Measurements from ENCODE around the gene ATP5F1E. TPM values are rescaled to one million over a fixed set of nuclear protein-coding genes. Genes with fewer than 3 reads are reported as not detected.

Gene ATP5F1E
- total RNA-seq, 4 donors from 2014 or later: 9.9 to 21.1 (median 15.2) TPM

GRCh38 chr20:59035381-59035780 lies 3.2 kb upstream of the ATP5F1E start:
- intact Hi-C loops (cut with DNase I; ENCODE audit: low total_unique reads): no loop called here
- DNase-seq (ENCODE audit: low spot score in 2 of 2): no peak
- 96 to 98% methylated on average over 3 of the region's 3 CpGs for WGBS, 2 donors
- H3K4me3 ChIP-seq (ENCODE audit: low read depth, poor library complexity, severe bottlenecking): no peak overlapping the region
- TF ChIP-seq CTCF (IDR thresholded peaks at IDR 0.05) (no peak), POLR2A (IDR thresholded peaks at IDR 0.05) (no peak)

GRCh38 chr20:59033616-59034165 lies 1.6 kb upstream of the ATP5F1E start:
- WGBS, 2 donors: 90 to 91% methylated on average over 2 of the region's 2 CpGs
- H3K4me3 ChIP-seq (ENCODE audit: low read depth, poor library complexity, severe bottlenecking): no peak overlapping the region
- no peak for TF ChIP-seq CTCF (IDR thresholded peaks at IDR 0.05)
- no peak for TF ChIP-seq POLR2A (IDR thresholded peaks at IDR 0.05)
- no peak for DNase-seq (ENCODE audit: low spot score in 2 of 2)
- intact Hi-C loops (cut with DNase I; ENCODE audit: low total_unique reads): no loop called here

GRCh38 chr20:59033093-59033492 lies 958 bp upstream of the ATP5F1E start:
- intact Hi-C loops (cut with DNase I; ENCODE audit: low total_unique reads): no loop called here
- no peak overlapping the region for H3K4me3 ChIP-seq (ENCODE audit: low read depth, poor library complexity, severe bottlenecking)
- no peak for TF ChIP-seq POLR2A (IDR thresholded peaks at IDR 0.05)
- TF ChIP-seq CTCF (IDR thresholded peaks at IDR 0.05): no peak
- DNase-seq (ENCODE audit: low spot score in 2 of 2): no peak
- whole genome bisulfite sequencing, 2 donors: 97 to 98% methylated on average over 1 of the region's 1 CpG

- intact Hi-C loops (cut with DNase I; ENCODE audit: low total_unique reads): no loop called here
- peak overlapping the region; percentile 42 for H3K4me3 ChIP-seq (ENCODE audit: low read depth, poor library complexity, severe bottlenecking)
- TF ChIP-seq CTCF (IDR thresholded peaks at IDR 0.05) (no peak), POLR2A (IDR thresholded peaks at IDR 0.05) (no peak)
- DNase-seq (ENCODE audit: low spot score in 2 of 2): no peak
- WGBS, 2 donors: 0 to 2% methylated on average over 13 of the region's 13 CpGs
These were observed 551 bp upstream of the ATP5F1E start for GRCh38 chr20:59032713-59033059.

- peak overlapping the region; percentile 80 for H3K4me3 ChIP-seq (ENCODE audit: low read depth, poor library complexity, severe bottlenecking)
- TF ChIP-seq POLR2A (IDR thresholded peaks at IDR 0.05) (no peak), CTCF (IDR thresholded peaks at IDR 0.05) (no peak)
- intact Hi-C loops (cut with DNase I; ENCODE audit: low total_unique reads): no loop called here
- no peak for DNase-seq (ENCODE audit: low spot score in 2 of 2)
- 17 to 19% methylated on average over 12 to 13 of the region's 13 CpGs for WGBS, 2 donors
These were observed 542 bp downstream of the ATP5F1E start for GRCh38 chr20:59031564-59032022.

GRCh38 chr20:59030911-59031563 lies 1.1 kb downstream of the ATP5F1E start:
- no peak for DNase-seq (ENCODE audit: low spot score in 2 of 2)
- TF ChIP-seq POLR2A (IDR thresholded peaks at IDR 0.05) (no peak), CTCF (IDR thresholded peaks at IDR 0.05) (no peak)
- WGBS, 2 donors: 67 to 72% methylated on average over 7 of the region's 7 CpGs

More at GRCh38 chr20:59030911-59031563, 1.1 kb downstream of the ATP5F1E start:
- no peak overlapping the region for H3K4me3 ChIP-seq (ENCODE audit: low read depth, poor library complexity, severe bottlenecking)
- intact Hi-C loops (cut with DNase I; ENCODE audit: low total_unique reads): no loop called here

All from lower leg skin (tissue), 4 donors.